ENCODE data around the gene HEPN1. TPM values are rescaled to one million over a fixed set of nuclear protein-coding genes. Genes with fewer than 3 reads are reported as not detected.

Gene HEPN1
- total and polyA plus RNA-seq, 8 donors = 0.11 TPM; not detected in 7

DNA sequence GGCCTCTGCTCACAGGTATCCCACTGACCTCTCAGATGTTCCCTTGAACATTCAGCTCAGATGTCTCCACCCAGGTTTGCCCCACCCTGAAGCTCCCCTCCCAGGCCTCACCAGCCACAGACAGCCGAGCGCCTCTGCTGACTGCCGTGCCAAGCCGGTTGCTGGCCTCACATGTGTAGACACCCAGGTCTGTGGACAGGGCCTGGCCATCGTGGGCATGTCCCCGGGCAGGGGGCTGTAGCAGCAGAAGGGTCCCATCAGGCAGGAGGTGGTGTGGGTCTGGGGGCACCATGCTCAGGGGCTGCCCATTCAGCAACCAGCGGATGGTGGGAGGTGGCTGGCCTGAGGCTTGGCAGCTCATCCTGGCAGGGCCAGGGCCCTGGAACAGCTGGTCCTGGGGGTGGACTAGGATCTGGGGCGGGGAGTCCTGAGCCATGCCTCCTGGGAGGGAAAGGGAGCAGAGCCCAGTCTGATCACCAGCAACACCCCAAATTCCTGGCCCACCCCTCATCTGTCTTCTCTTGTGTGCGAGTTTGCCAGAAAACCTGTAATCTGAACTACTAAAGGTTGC is 22.1 kb upstream of the HEPN1 start:
- ATAC-seq = no peak
- TF ChIP-seq, protein P1, sequence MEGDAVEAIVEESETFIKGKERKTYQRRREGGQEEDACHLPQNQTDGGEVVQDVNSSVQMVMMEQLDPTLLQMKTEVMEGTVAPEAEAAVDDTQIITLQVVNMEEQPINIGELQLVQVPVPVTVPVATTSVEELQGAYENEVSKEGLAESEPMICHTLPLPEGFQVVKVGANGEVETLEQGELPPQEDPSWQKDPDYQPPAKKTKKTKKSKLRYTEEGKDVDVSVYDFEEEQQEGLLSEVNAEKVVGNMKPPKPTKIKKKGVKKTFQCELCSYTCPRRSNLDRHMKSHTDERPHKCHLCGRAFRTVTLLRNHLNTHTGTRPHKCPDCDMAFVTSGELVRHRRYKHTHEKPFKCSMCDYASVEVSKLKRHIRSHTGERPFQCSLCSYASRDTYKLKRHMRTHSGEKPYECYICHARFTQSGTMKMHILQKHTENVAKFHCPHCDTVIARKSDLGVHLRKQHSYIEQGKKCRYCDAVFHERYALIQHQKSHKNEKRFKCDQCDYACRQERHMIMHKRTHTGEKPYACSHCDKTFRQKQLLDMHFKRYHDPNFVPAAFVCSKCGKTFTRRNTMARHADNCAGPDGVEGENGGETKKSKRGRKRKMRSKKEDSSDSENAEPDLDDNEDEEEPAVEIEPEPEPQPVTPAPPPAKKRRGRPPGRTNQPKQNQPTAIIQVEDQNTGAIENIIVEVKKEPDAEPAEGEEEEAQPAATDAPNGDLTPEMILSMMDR (IDR thresholded peaks at IDR 0.05) = no peak
- no peaks in the 10 kb centered on the region for H3K36me3 ChIP-seq
- no peaks in the 10 kb centered on the region for H3K4me1 ChIP-seq
- no peak overlapping the region for H3K27ac ChIP-seq
- no peak for DNase-seq
- no peak for FAIRE-seq
- intact Hi-C loops (cut with DNase I) = no loop called here
- 78 to 89% methylated on average over 9 of the region's 9 CpGs for WGBS, 2 donors
- H3K4me3 ChIP-seq = peak overlapping the region in 1 of 4 donors; percentile 18
- H3K9me3 ChIP-seq = no peaks in the 10 kb centered on the region
- H3K27me3 ChIP-seq = no peaks in the 10 kb centered on the region

- DNase-seq (no peak), ATAC-seq (peak in 1 of 4 donors; percentile 27), FAIRE-seq (no peak)
- Histone ChIP-seq H3K9me3 (no peaks in the 10 kb centered on the region), H3K4me3 (peak within 1 kb of the TSS in 1 of 4 donors; percentile 18), H3K27ac (peak within 1 kb of the TSS in 1 of 4 donors; percentile 28), H3K36me3 (no peaks in the 10 kb centered on the region), H3K4me1 (no peaks in the 10 kb centered on the region), H3K27me3 (no peaks in the 10 kb centered on the region)
- WGBS, 2 donors = 41 to 46% methylated on average over 12 of the region's 12 CpGs
- TF ChIP-seq, protein P1 (IDR thresholded peaks at IDR 0.05) = no peak
- intact Hi-C loops (cut with DNase I) = no loop called here
Measured at GRCh38 chr11:124897674-124898262, 21.3 kb upstream of the HEPN1 start, which contains the start of gene ROBO4. Gene ROBO4, minus strand, starts transcription at chr11:124897865. Its CDS starts 70 bp downstream, at chr11:124897795.

GRCh38 chr11:124898263-124898680 is 20.8 kb upstream of the HEPN1 start:
- TF ChIP-seq, protein P1 (IDR thresholded peaks at IDR 0.05) = no peak
- ATAC-seq (peak in 2 of 4 donors; percentile 8 to 11), DNase-seq (no peak), FAIRE-seq (no peak)
- 61 to 65% methylated on average over 3 of the region's 3 CpGs for WGBS, 2 donors
- H3K4me1 ChIP-seq = no peaks in the 10 kb centered on the region
- no peaks in the 10 kb centered on the region for H3K36me3 ChIP-seq
- H3K27ac ChIP-seq = peak overlapping the region in 1 of 4 donors; percentile 28
- no peak overlapping the region for H3K4me3 ChIP-seq
- H3K9me3 ChIP-seq = no peaks in the 10 kb centered on the region
- H3K27me3 ChIP-seq = no peaks in the 10 kb centered on the region
- intact Hi-C loops (cut with DNase I) = no loop called here

GRCh38 chr11:124898711-124899110 is 20.3 kb upstream of the HEPN1 start:
- Histone ChIP-seq H3K9me3 (no peaks in the 10 kb centered on the region), H3K27me3 (no peaks in the 10 kb centered on the region), H3K4me3 (no peak overlapping the region), H3K27ac (peak overlapping the region in 1 of 4 donors; percentile 28), H3K36me3 (no peaks in the 10 kb centered on the region), H3K4me1 (no peaks in the 10 kb centered on the region)
- FAIRE-seq (no peak), ATAC-seq (peak in 3 of 4 donors; percentile 24 to 50 (median 26)), DNase-seq (no peak)
- TF ChIP-seq, protein P1 (IDR thresholded peaks at IDR 0.05) = no peak
- WGBS, 2 donors = 21 to 25% methylated on average over 5 of the region's 5 CpGs
- intact Hi-C loops (cut with DNase I) = no loop called here

Measured in pancreas (tissue), 10 donors.